Heart right ventricle (tissue), 16 donors: ENCODE measurements around the gene AQP12B. TPM values are rescaled to one million over a fixed set of nuclear protein-coding genes. Genes with fewer than 3 reads are reported as not detected.

Source experiments
- ATAC-seq, 8 donors: fragments of 200-7000 bp; cut with Tn5 transposase; one replicate each; pipeline ENCODE4 v1.9.1; 2020; ENCODE audit warnings: mild to moderate bottlenecking in 8 of 8, moderate library complexity in 8 of 8, moderate number of reproducible peaks in 1 of 8
- DNase-seq, 2 donors: peaks; one replicate each; pipeline ENCODE4 v3.0.0-alpha.2; 2020
- H3K27ac ChIP-seq, 10 donors: fragments of 200-600 bp; sonication (generic) in 2 of 10; one replicate each; pipeline versions ENCODE4 v1.5.0 to v1.8.0; 2020 to 2022; ENCODE audit warnings: mild to moderate bottlenecking in 3 of 10
- H3K27me3 ChIP-seq, 7 donors: fragments of 200-600 bp; one replicate each; pipeline ENCODE4 v1.8.0; 2021 to 2022; ENCODE audit warnings: mild to moderate bottlenecking in 2 of 7
- H3K36me3 ChIP-seq, 9 donors: fragments of 200-600 bp; sonication (generic) in 1 of 9; one replicate each; pipeline versions ENCODE4 v1.5.0 to v1.8.0; 2020 to 2022; ENCODE audit warnings: mild to moderate bottlenecking in 2 of 9
- H3K4me1 ChIP-seq, 9 donors: fragments of 200-600 bp; sonication (generic) in 1 of 9; one replicate each; pipeline versions ENCODE4 v1.5.0 to v1.8.0; 2020 to 2022; ENCODE audit warnings: mild to moderate bottlenecking in 4 of 9
- H3K4me3 ChIP-seq, 10 donors: fragments of 200-600 bp; sonication (generic) in 2 of 10; one replicate each; pipeline versions ENCODE4 v1.5.0 to v1.8.0; 2020 to 2022; ENCODE audit warnings: mild to moderate bottlenecking in 7 of 10, moderate library complexity in 2 of 10
- H3K9me3 ChIP-seq, 11 donors: fragments of 200-600 bp in 10 of 11; sonication (generic) in 2 of 11; one replicate each; pipeline versions ENCODE4 v1.5.0 to v1.8.0; 2013 to 2022; ENCODE audit warnings: mild to moderate bottlenecking in 2 of 11, control low read depth in 1 of 11, moderate library complexity in 1 of 11
- WGBS, 2 donors: extraction: QIAGEN DNeasy Blood & Tissue Kit; methylation state at CpG; one replicate each; pipeline ENCODE4 v1.1.7; 2013; ENCODE audit warnings: inconsistent platforms in 1 of 2; 5-methylcytosine and 5-hydroxymethylcytosine counted together
- intact Hi-C, 10 donors: fragments of 100-400 bp; cut with DNase I; formaldehyde crosslinking; loops; one replicate each; pipeline versions ENCODE4 v1.11.1 to v1.14.2; 2022
- polyA plus RNA-seq, 2 donors: library from polyadenylated mRNA; stranded (reverse); fragments of 200-250 nt; gene quantifications; one replicate each; pipeline ENCODE4 v1.2.3, GENCODE V29; 2013
- total RNA-seq, 10 donors: library from RNA; stranded (reverse); fragmentation: NEBNext Ultra II Directional in 3 of 10; extraction: Animal tissue kit (Norgen Biotek cat#: 25700) in 3 of 10; gene quantifications; one replicate each; pipeline versions ENCODE4 v1.2.1 to v1.2.4, GENCODE V29; 2021 to 2023
- TF ChIP-seq, protein P1 (sequence below), 9 donors: fragments of 200-600 bp; sonication (generic) in 2 of 9; IDR thresholded peaks; one replicate each; pipeline versions ENCODE4 v1.5.0 to v1.8.0; 2021 to 2022; ENCODE audit warnings: antibody characterized with exemption in 9 of 9, mild to moderate bottlenecking in 5 of 9, moderate library complexity in 1 of 9
- donor health status: Arrhythmogenic right ventricular cardiomyopathy.
- donor health status: ischemic (EF 13 %, LVEDD 7.1; RV severe dilation, severe dysfunction).
- donor health status: healthy with polysubstance abuse.
- donor health status: DM: no; HTN: yes; CAD: no.
- donor health status: DM: no; HTN: no; CAD: no.
- donor health status: ischemic (EF 25% LVEDD 6.9; RV normal size, moderate dysfunction).
- donor health status: ischemic (EF 25% LVEDD 5.7; RV mildly dilated, moderate dysfunction).
- donor health status: healthy.
- donor health status: DM: yes; HTN: yes; CAD: no.
- donor health status: Ischemic cardiomyopathy.
- donor health status: ischemic (EF 35%, LVEDD 5.7; RV mildly dilated, moderate dysfunction).
- donor health status: nonischemic (EF 11% LVEDD 7.7; RV severe dilation, severe dysfunction).
- donor health status: DM: yes; HTN: yes; CAD: no.
- donor health status: PGD.
- donor health status: ischemic (EF 29% LVEDD 5.4; RV normal size, mild dysfunction).
- donor health status: nonischemic (EF 23%, LVEDD 6.1; RV moderate dilation, normal function).

Gene AQP12B
- total and polyA plus RNA-seq, 12 donors = 0.03 TPM; not detected in 11

GRCh38 chr2:240720686-240721595 is 38.3 kb upstream of the AQP12B start:
- ATAC-seq (peak in 1 of 8 donors; percentile 28), DNase-seq (no peak)
- peaks cover 0 to 41% (median 0%) of the 10 kb centered on the region in 7 donors for H3K27me3 ChIP-seq
- H3K9me3 ChIP-seq = no peaks in the 10 kb centered on the region
- intact Hi-C loops = no loop called here
- no peak overlapping the region for H3K27ac ChIP-seq
- no peaks in the 10 kb centered on the region for H3K4me1 ChIP-seq
- WGBS, 2 donors = 85 to 88% methylated on average over 25 of the region's 25 CpGs
- no peaks in the 10 kb centered on the region for H3K36me3 ChIP-seq
- TF ChIP-seq, protein P1, sequence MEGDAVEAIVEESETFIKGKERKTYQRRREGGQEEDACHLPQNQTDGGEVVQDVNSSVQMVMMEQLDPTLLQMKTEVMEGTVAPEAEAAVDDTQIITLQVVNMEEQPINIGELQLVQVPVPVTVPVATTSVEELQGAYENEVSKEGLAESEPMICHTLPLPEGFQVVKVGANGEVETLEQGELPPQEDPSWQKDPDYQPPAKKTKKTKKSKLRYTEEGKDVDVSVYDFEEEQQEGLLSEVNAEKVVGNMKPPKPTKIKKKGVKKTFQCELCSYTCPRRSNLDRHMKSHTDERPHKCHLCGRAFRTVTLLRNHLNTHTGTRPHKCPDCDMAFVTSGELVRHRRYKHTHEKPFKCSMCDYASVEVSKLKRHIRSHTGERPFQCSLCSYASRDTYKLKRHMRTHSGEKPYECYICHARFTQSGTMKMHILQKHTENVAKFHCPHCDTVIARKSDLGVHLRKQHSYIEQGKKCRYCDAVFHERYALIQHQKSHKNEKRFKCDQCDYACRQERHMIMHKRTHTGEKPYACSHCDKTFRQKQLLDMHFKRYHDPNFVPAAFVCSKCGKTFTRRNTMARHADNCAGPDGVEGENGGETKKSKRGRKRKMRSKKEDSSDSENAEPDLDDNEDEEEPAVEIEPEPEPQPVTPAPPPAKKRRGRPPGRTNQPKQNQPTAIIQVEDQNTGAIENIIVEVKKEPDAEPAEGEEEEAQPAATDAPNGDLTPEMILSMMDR (IDR thresholded peaks at IDR 0.05) = no peak
- H3K4me3 ChIP-seq = no peak overlapping the region

DNA sequence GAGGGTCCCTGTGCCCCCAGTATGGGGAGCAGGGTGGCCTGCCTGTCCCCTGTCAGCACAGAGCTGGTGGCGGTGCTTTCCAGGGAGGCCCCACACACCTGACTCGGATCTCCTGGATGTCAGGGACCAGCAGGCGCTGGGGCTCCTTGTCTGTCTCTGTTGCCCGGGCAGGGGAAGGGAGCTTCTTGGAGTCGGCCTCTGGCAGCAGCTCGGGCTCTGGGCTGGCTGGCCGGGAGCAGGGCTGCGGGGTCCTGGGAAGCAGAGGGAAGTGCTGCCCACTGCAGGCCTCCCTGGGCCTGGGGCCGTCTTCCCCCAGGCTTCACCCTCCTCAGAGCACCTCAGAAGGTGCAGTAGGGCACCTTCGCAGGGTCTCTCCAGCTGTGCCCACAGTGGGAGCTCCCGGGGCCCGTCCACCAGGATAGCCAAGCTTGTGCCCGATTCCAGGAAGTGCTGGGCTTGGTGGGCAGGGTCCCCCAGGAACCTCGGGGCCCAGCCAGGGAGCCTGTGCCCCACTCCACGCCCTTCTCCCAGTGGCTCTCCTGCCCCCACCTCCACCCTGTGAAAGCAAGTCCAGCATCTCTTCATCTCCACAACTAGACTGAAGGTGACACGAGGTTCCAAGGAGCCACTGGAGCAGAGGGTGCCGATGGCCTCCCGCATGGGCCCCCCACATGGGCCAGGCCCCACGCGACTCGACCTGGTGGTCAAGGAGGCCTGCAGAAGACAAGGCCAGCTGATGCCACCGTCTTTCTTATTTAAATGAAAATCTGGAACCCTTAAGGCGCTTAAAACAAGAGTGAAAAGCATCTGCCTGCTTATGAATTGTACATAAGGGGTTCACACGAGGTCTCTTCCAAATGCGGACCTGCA is 37.2 kb upstream of the AQP12B start:
- no peak for ATAC-seq
- no peak for DNase-seq
- Histone ChIP-seq H3K36me3 (no peaks in the 10 kb centered on the region), H3K27ac (no peak overlapping the region), H3K4me1 (no peaks in the 10 kb centered on the region), H3K9me3 (no peaks in the 10 kb centered on the region), H3K4me3 (no peak overlapping the region), H3K27me3 (peaks cover 0 to 49% (median 0%) of the 10 kb centered on the region in 7 donors)
- intact Hi-C loops = loop anchor here in 1 of 10 donors (10.0 kb wide), 1 partner anchor 215 kb away; no protein-coding TSS in a partner anchor
- 82 to 89% methylated on average over 25 of the region's 25 CpGs for WGBS, 2 donors
- TF ChIP-seq, protein P1 (IDR thresholded peaks at IDR 0.05) = no peak

- peaks cover 0 to 59% (median 0%) of the 10 kb centered on the region in 7 donors for H3K27me3 ChIP-seq
- no peaks in the 10 kb centered on the region for H3K36me3 ChIP-seq
- no peak for ATAC-seq
- H3K4me3 ChIP-seq = no peak overlapping the region
- H3K9me3 ChIP-seq = no peaks in the 10 kb centered on the region
- TF ChIP-seq, protein P1 (IDR thresholded peaks at IDR 0.05) = no peak
- intact Hi-C loops = loop anchor here in 1 of 10 donors (10.0 kb wide), 1 partner anchor 214 kb away; no protein-coding TSS in a partner anchor
- H3K4me1 ChIP-seq = no peaks in the 10 kb centered on the region
- H3K27ac ChIP-seq = no peak overlapping the region
- 91 to 92% methylated on average over 25 of the region's 25 CpGs for WGBS, 2 donors
- no peak for DNase-seq
Observed at GRCh38 chr2:240718896-240719490, 36.3 kb upstream of the AQP12B start.
